NT2/D1 (cell line): ENCODE measurements around the gene RAD51AP1.
"Not testable (repeated sequence)": the region's sequence is repeated elsewhere in the genome, so short reads cannot be mapped to it uniquely, and the experiment has no call there.

Source experiments
- DNase-seq: peaks from one replicate; pipeline ENCODE4 v3.0.0-alpha.2; 2011; ENCODE audit warnings: low read depth, low spot score
- H3K27me3 ChIP-seq: 2 replicates; pipeline ENCODE4 v1.6.0; 2011; ENCODE audit warnings: mild to moderate bottlenecking; ENCODE audit not compliant: insufficient read length, insufficient read depth
- H3K36me3 ChIP-seq: 2 replicates; pipeline ENCODE4 v1.6.1; 2011; ENCODE audit warnings: mild to moderate bottlenecking, low read length, mixed read lengths; ENCODE audit not compliant: insufficient read depth, insufficient read length
- H3K4me1 ChIP-seq: 2 replicates; pipeline ENCODE4 v1.5.1; 2011; ENCODE audit not compliant: insufficient read depth, insufficient read length
- H3K4me3 ChIP-seq: 2 replicates; pipeline ENCODE4 v1.5.1; 2011; ENCODE audit warnings: low read depth; ENCODE audit not compliant: insufficient read length
- H3K9ac ChIP-seq: 2 replicates; pipeline ENCODE4 v1.6.0; 2011; ENCODE audit warnings: low read depth; ENCODE audit not compliant: insufficient read length
- H3K9me3 ChIP-seq: 2 replicates; pipeline ENCODE4 v1.5.1; 2011; ENCODE audit warnings: mild to moderate bottlenecking, low read length; ENCODE audit not compliant: insufficient read depth
- SUZ12 ChIP-seq: IDR thresholded peaks from 2 replicates; pipeline ENCODE4 v1.6.1; 2011; ENCODE audit not compliant: insufficient read length, insufficient read depth; ENCODE audit errors: extremely low read depth
- YY1 ChIP-seq: IDR thresholded peaks from 2 replicates; pipeline ENCODE4 v1.6.1; 2011; ENCODE audit not compliant: insufficient read length, insufficient read depth
- ZNF274 ChIP-seq: IDR thresholded peaks from 2 replicates; pipeline ENCODE4 v1.6.1; 2011; ENCODE audit warnings: mild to moderate bottlenecking, low read depth, low read length

RAD51AP1 gene

GRCh38 chr12:4506430-4506829 is 32.3 kb upstream of the RAD51AP1 start:
- Histone ChIP-seq H3K9ac (no peak overlapping the region), H3K36me3 (peaks cover 43% of the 10 kb centered on the region), H3K27me3 (no peaks in the 10 kb centered on the region), H3K9me3 (no peaks in the 10 kb centered on the region), H3K4me3 (no peak overlapping the region), H3K4me1 (no peaks in the 10 kb centered on the region)
- no peak for DNase-seq
- TF ChIP-seq SUZ12 (no peak), ZNF274 (no peak), YY1 (no peak)

- TF ChIP-seq YY1 (no peak), SUZ12 (no peak), ZNF274 (no peak)
- H3K4me3 ChIP-seq: no peak overlapping the region
- no peak overlapping the region for H3K9ac ChIP-seq
- H3K27me3 ChIP-seq: no peaks in the 10 kb centered on the region
- no peaks in the 10 kb centered on the region for H3K9me3 ChIP-seq
- DNase-seq: no peak
- H3K4me1 ChIP-seq: no peaks in the 10 kb centered on the region
- peaks cover 39% of the 10 kb centered on the region for H3K36me3 ChIP-seq
Observed at GRCh38 chr12:4506870-4507269, 31.8 kb upstream of the RAD51AP1 start.

- not testable (repeated sequence) for H3K27me3 ChIP-seq, H3K9me3 ChIP-seq, H3K4me1 ChIP-seq
- Histone ChIP-seq H3K9ac (peak overlapping the region; percentile 47), H3K36me3 (peaks cover 22% of the 10 kb centered on the region), H3K4me3 (peak overlapping the region; percentile 47)
- peak; percentile 35 for DNase-seq
Observed at GRCh38 chr12:4508503-4508902, 30.2 kb upstream of the RAD51AP1 start.

DNA sequence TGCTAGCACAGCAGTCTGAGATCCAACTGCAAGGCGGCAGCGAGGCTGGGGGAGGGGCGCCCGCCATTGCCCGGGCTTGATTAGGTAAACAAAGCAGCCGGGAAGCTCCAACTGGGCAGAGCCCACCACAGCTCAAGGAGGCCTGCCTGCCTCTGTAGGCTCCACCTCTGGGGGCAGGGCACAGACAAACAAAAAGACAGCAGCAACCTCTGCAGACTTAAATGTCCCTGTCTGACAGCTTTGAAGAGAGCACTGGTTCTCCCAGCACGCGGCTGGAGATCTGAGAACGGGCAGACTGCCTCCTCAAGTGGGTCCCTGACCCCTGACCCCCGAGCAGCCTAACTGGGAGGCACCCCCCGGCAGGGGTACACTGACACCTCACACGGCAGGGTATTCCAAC is 29.4 kb upstream of the RAD51AP1 start:
- not testable (repeated sequence) for H3K4me3 ChIP-seq, H3K27me3 ChIP-seq, H3K9ac ChIP-seq, DNase-seq, H3K9me3 ChIP-seq, H3K4me1 ChIP-seq
- H3K36me3 ChIP-seq: peaks cover 15% of the 10 kb centered on the region

GRCh38 chr12:4518106-4518728 is 20.5 kb upstream of the RAD51AP1 start:
- TF ChIP-seq SUZ12: no peak
- no peaks in the 10 kb centered on the region for H3K9me3 ChIP-seq
- H3K27me3 ChIP-seq: no peaks in the 10 kb centered on the region
- H3K36me3 ChIP-seq: peaks cover 49% of the 10 kb centered on the region
- H3K4me3 ChIP-seq: no peak overlapping the region
- H3K4me1 ChIP-seq: no peaks in the 10 kb centered on the region
- no peak overlapping the region for H3K9ac ChIP-seq
- no peak for DNase-seq

GRCh38 chr12:4523443-4523842 is 15.2 kb upstream of the RAD51AP1 start:
- H3K9me3 ChIP-seq, H3K9ac ChIP-seq, DNase-seq, H3K4me3 ChIP-seq, H3K4me1 ChIP-seq, H3K27me3 ChIP-seq: not testable (repeated sequence)
- H3K36me3 ChIP-seq: peaks cover 48% of the 10 kb centered on the region

DNA sequence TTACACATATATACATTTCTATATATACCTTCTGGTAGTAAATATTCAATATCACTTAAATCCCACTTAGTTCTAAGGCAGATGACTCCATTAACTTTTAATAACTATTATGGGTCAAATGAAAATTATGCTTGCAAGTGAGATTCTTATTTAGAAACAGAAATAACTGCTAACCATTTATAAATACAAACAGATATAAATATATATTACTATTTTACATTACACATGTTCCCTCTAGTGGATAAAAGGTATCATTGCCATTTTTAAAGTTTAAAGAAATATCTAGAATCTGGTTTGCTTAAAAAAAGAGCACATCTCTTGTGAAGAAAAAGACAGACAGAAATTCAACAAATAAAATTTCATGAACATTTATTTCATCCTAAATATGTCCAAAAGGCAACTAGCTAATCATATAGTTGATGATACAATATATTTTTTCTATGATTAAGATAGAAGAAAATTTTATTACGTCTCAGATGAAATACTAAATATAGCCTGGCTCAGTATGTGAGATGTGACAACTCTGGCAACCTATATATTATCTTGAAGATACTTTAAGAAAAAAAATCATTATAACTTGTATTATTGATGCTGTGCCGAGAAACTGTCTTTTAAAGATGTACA is 11.7 kb upstream of the RAD51AP1 start:
- Histone ChIP-seq H3K36me3 (peaks cover 65% of the 10 kb centered on the region), H3K9ac (no peak overlapping the region), H3K4me3 (no peak overlapping the region), H3K27me3 (no peaks in the 10 kb centered on the region), H3K9me3 (no peaks in the 10 kb centered on the region), H3K4me1 (no peaks in the 10 kb centered on the region)
- DNase-seq: no peak
- TF ChIP-seq ZNF274: no peak
- TF ChIP-seq YY1: no peak
- TF ChIP-seq SUZ12: no peak

GRCh38 chr12:4530160-4530559 is 8.5 kb upstream of the RAD51AP1 start:
- no peaks in the 10 kb centered on the region for H3K9me3 ChIP-seq
- H3K4me1 ChIP-seq: no peaks in the 10 kb centered on the region
- H3K27me3 ChIP-seq: no peaks in the 10 kb centered on the region
- no peak overlapping the region for H3K4me3 ChIP-seq
- H3K9ac ChIP-seq: no peak overlapping the region
- TF ChIP-seq YY1: no peak
- no peak for TF ChIP-seq ZNF274
- TF ChIP-seq SUZ12: no peak
- peaks cover 68% of the 10 kb centered on the region for H3K36me3 ChIP-seq
- no peak for DNase-seq
